Caco-2 (cell line): ENCODE measurements around the gene KCNN3. TPM values are rescaled to one million over a fixed set of nuclear protein-coding genes. Genes with fewer than 3 reads are reported as not detected.

Source experiments
- BruUV-seq: library from RNA; stranded (reverse); fragments of 400-500 nt; replicated peaks from 2 replicates; lab custom pipeline; 2021; lab: Mats Ljungman, UMichigan
- CTCF ChIA-PET: fragments of 300-600 bp; sonication (Branson Sonifier 250); formaldehyde crosslinking; loops from one replicate; lab custom pipeline; 2022; ENCODE audit warnings: antibody characterized with exemption; lab: Charles Lee
- POLR2A ChIA-PET: fragments of 300-600 bp; sonication (Branson Sonifier 250); formaldehyde crosslinking; loops from one replicate; lab custom pipeline; 2022; ENCODE audit warnings: antibody characterized with exemption; lab: Charles Lee
- DNase-seq, 2 experiments: peaks; one replicate each; pipeline versions ENCODE4 v3.0.0 to v3.0.0-alpha.2; 2020 to 2022
- H3K27me3 ChIP-seq: replicated peaks from 2 replicates; pipeline ENCODE4 v1.6.0; 2011; ENCODE audit warnings: low read length; ENCODE audit not compliant: control insufficient read depth, insufficient read depth
- H3K36me3 ChIP-seq: 2 replicates; pipeline ENCODE4 v1.5.1; 2011; ENCODE audit warnings: low read length; ENCODE audit not compliant: control insufficient read depth, insufficient read depth
- H3K4me1 ChIP-seq: fragments of 250-450 bp; sonication (Bioruptor Pico); 2 replicates; pipeline ENCODE4 v1.5.1; 2020; ENCODE audit warnings: mild to moderate bottlenecking
- H3K4me3 ChIP-seq: 2 replicates; pipeline ENCODE4 v1.5.1; 2011; ENCODE audit warnings: low read depth, mild to moderate bottlenecking, control low read depth, low read length
- H3K9me3 ChIP-seq: fragments of 250-450 bp; sonication (Bioruptor Pico); 2 replicates; pipeline ENCODE4 v1.5.1; 2020; ENCODE audit warnings: mild to moderate bottlenecking, moderate library complexity
- H3K27ac Mint-ChIP-seq: one replicate; pipeline ENCODE4 v1.8.0; 2022; ENCODE audit warnings: mixed read lengths; ENCODE audit not compliant: unreplicated experiment
- H3K27me3 Mint-ChIP-seq: one replicate; pipeline ENCODE4 v1.8.0; 2022; ENCODE audit warnings: mixed read lengths; ENCODE audit not compliant: insufficient read depth, unreplicated experiment
- H3K36me3 Mint-ChIP-seq: one replicate; pipeline ENCODE4 v1.8.0; 2022; ENCODE audit warnings: mild to moderate bottlenecking, mixed read lengths; ENCODE audit not compliant: insufficient read depth, unreplicated experiment
- H3K4me1 Mint-ChIP-seq: one replicate; pipeline ENCODE4 v1.8.0; 2022; ENCODE audit warnings: low read depth, mixed read lengths; ENCODE audit not compliant: unreplicated experiment
- H3K4me3 Mint-ChIP-seq: one replicate; pipeline ENCODE4 v1.8.0; 2022; ENCODE audit warnings: mild to moderate bottlenecking, moderate library complexity, mixed read lengths; ENCODE audit not compliant: unreplicated experiment
- H3K9me3 Mint-ChIP-seq: one replicate; pipeline ENCODE4 v1.8.0; 2022; ENCODE audit warnings: mixed read lengths; ENCODE audit not compliant: unreplicated experiment
- intact Hi-C: fragments of 100-400 bp; cut with micrococcal nuclease; formaldehyde crosslinking; loops from one replicate; pipeline ENCODE4 v1.10.0; 2022; ENCODE audit not compliant: unreplicated experiment
- total RNA-seq: library from RNA; stranded (reverse); gene quantifications from 2 replicates; pipeline ENCODE4 v1.2.3, GENCODE V29; 2022
- TF ChIP-seq, protein P1 (sequence below), 2 experiments: fragments of 200-600 bp in 1 of 2; IDR thresholded peaks; 1 replicate in 1 of 2; 2 replicates in 1 of 2; pipeline versions ENCODE4 v1.5.1 to v1.8.0; 2011 to 2022; ENCODE audit warnings: antibody characterized with exemption in 1 of 2, control low read depth in 1 of 2, inconsistent platforms in 1 of 2, low read depth in 1 of 2, low read length in 1 of 2, mild to moderate bottlenecking in 1 of 2, moderate library complexity in 1 of 2; ENCODE audit not compliant: insufficient read depth in 1 of 2, severe bottlenecking in 1 of 2, unreplicated experiment in 1 of 2

The KCNN3 gene
- total RNA-seq, 1 experiment from 2014 or later = 0.05 TPM

- peaks cover 3% of the 10 kb centered on the region for H3K27me3 ChIP-seq
Measured at GRCh38 chr1:154747380-154747739, 122.7 kb downstream of the KCNN3 start.

DNA sequence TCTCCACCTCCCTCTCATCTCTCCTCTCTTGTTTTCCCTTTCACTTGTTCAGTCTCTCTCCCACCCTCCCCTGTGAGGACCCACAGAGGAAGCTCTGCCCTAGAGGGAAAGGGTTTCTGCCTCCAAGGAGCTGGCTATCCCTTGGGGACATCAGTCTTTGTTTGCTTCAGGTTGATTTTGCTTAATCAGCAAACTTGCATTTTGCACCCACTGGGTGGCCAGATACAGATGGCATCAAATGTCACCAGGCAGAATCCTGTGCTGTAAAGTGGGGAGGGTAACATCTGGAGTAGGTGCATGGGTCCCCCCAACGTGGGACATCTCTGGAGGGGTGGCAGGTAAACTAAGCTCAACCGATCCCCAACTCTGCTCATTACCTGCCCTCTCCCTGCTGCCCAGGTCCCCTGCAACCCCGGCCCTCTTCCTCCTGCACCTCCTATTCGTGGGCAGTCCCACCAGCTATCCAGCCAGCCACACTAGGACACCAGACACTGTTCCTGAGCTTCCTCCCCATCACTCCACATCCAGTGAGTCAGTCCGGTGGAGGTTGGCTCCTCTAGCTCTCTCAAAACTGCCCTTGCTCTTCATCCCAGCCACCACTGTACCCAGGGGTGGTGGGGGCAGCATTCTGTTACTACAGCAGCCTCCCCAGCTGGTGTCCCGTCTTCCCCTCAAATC is 123.3 kb downstream of the KCNN3 start:
- TF ChIP-seq, protein P1, sequence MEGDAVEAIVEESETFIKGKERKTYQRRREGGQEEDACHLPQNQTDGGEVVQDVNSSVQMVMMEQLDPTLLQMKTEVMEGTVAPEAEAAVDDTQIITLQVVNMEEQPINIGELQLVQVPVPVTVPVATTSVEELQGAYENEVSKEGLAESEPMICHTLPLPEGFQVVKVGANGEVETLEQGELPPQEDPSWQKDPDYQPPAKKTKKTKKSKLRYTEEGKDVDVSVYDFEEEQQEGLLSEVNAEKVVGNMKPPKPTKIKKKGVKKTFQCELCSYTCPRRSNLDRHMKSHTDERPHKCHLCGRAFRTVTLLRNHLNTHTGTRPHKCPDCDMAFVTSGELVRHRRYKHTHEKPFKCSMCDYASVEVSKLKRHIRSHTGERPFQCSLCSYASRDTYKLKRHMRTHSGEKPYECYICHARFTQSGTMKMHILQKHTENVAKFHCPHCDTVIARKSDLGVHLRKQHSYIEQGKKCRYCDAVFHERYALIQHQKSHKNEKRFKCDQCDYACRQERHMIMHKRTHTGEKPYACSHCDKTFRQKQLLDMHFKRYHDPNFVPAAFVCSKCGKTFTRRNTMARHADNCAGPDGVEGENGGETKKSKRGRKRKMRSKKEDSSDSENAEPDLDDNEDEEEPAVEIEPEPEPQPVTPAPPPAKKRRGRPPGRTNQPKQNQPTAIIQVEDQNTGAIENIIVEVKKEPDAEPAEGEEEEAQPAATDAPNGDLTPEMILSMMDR (IDR thresholded peaks at IDR 0.05; ENCODE audit: insufficient read depth in 1 of 2, low read depth in 1 of 2, low read length in 1 of 2, severe bottlenecking in 1 of 2, unreplicated experiment in 1 of 2) = no peak
- H3K36me3 ChIP-seq = no peaks in the 10 kb centered on the region
- CTCF ChIA-PET = no interaction called here
- no peak overlapping the region for H3K4me3 Mint-ChIP-seq
- H3K4me3 ChIP-seq = no peak overlapping the region
- no peaks in the 10 kb centered on the region for H3K4me1 Mint-ChIP-seq
- no peaks in the 10 kb centered on the region for H3K4me1 ChIP-seq
- no TSS peak for BruUV-seq
- intact Hi-C loops = loop anchor here (10.0 kb wide), 1 partner anchor 262 kb away; no protein-coding TSS in a partner anchor
- no peak for DNase-seq
- H3K27me3 Mint-ChIP-seq = peaks cover 41% of the 10 kb centered on the region
- H3K27ac Mint-ChIP-seq = no peak overlapping the region
- H3K27me3 ChIP-seq = peaks cover 3% of the 10 kb centered on the region
- POLR2A ChIA-PET = no interaction called here
- H3K9me3 Mint-ChIP-seq = no peaks in the 10 kb centered on the region
- no peaks in the 10 kb centered on the region for H3K36me3 Mint-ChIP-seq
- no peaks in the 10 kb centered on the region for H3K9me3 ChIP-seq

More at GRCh38 chr1:154747380-154747739, 122.7 kb downstream of the KCNN3 start:
- no peaks in the 10 kb centered on the region for H3K4me1 ChIP-seq
- TF ChIP-seq, protein P1 (IDR thresholded peaks at IDR 0.05; ENCODE audit: insufficient read depth in 1 of 2, low read depth in 1 of 2, low read length in 1 of 2, severe bottlenecking in 1 of 2, unreplicated experiment in 1 of 2) = no peak
- Mint-ChIP-seq H3K36me3 (no peaks in the 10 kb centered on the region), H3K27me3 (peaks cover 38% of the 10 kb centered on the region), H3K9me3 (no peaks in the 10 kb centered on the region), H3K4me1 (no peaks in the 10 kb centered on the region), H3K4me3 (no peak overlapping the region), H3K27ac (no peak overlapping the region)
- ChIA-PET POLR2A (no interaction called here), CTCF (no interaction called here)
- H3K36me3 ChIP-seq = no peaks in the 10 kb centered on the region
- no peaks in the 10 kb centered on the region for H3K9me3 ChIP-seq
- no TSS peak for BruUV-seq
- intact Hi-C loops = loop anchor here (10.0 kb wide), 1 partner anchor 263 kb away; no protein-coding TSS in a partner anchor
- no peak overlapping the region for H3K4me3 ChIP-seq
- DNase-seq = no peak

DNA sequence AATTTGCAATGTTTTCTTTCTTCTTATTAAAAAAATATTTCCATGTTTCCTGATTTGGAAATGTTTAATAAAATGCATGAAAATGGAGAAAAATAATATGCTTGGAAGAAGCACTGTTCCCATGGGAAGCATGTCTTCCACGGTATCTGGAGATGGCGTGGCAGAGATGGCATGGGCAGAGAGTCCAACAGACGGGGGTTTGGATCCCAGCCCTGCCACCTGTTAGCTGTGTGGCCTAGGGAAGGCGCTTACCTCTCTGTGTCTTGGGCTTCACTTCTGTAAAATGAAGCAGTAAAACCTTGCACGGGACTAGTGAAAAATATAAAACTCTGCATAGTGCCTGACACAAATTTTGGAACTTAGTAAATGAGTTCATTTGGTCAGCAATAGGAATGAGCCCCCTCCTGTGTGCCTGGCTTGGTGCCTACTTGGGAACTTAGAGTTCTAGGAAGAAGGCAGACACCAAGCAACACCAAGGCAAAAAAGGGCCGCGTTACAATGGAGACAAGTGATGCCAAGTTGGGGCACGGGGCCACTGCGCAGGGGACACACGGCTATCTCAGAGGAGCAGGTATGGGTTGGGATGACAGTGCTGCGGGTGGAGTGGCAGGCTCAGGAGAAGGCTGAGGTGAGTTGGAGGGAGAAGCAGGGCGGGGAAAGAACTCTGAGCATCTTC is 124.2 kb downstream of the KCNN3 start:
- Histone ChIP-seq H3K36me3 (no peaks in the 10 kb centered on the region), H3K4me1 (no peaks in the 10 kb centered on the region), H3K4me3 (no peak overlapping the region), H3K27me3 (peaks cover 3% of the 10 kb centered on the region), H3K9me3 (no peaks in the 10 kb centered on the region)
- Mint-ChIP-seq H3K9me3 (no peaks in the 10 kb centered on the region), H3K4me3 (no peak overlapping the region), H3K27ac (no peak overlapping the region), H3K36me3 (no peaks in the 10 kb centered on the region), H3K4me1 (no peaks in the 10 kb centered on the region), H3K27me3 (peaks cover 41% of the 10 kb centered on the region)
- intact Hi-C loops = loop anchor here (10.0 kb wide), 1 partner anchor 261 kb away; no protein-coding TSS in a partner anchor
- TF ChIP-seq, protein P1 (IDR thresholded peaks at IDR 0.05; ENCODE audit: insufficient read depth in 1 of 2, low read depth in 1 of 2, low read length in 1 of 2, severe bottlenecking in 1 of 2, unreplicated experiment in 1 of 2) = no peak
- BruUV-seq = no TSS peak
- ChIA-PET POLR2A (no interaction called here), CTCF (no interaction called here)
- no peak for DNase-seq
